ENCODE results near the gene TMCC3.
"Not testable (repeated sequence)": the region's sequence is repeated elsewhere in the genome, so short reads cannot be mapped to it uniquely, and the experiment has no call there.

The TMCC3 gene

GRCh38 chr12:94566345-94566744 lies 84.0 kb downstream of the TMCC3 start:
- no peak for DNase-seq (ENCODE audit: low read depth)

- no peak for DNase-seq (ENCODE audit: low read depth)
Observed at GRCh38 chr12:94565683-94566082, 84.7 kb downstream of the TMCC3 start.

GRCh38 chr12:94563286-94563685 lies 87.1 kb downstream of the TMCC3 start:
- DNase-seq (ENCODE audit: low read depth) = no peak

- DNase-seq (ENCODE audit: low read depth) = no peak
Observed at GRCh38 chr12:94561943-94562411, 88.4 kb downstream of the TMCC3 start.

- no peak for DNase-seq (ENCODE audit: low read depth)
Observed at GRCh38 chr12:94560431-94561221, 89.7 kb downstream of the TMCC3 start.

- DNase-seq (ENCODE audit: low read depth) = no peak
Observed at GRCh38 chr12:94558612-94559011, 91.7 kb downstream of the TMCC3 start.

GRCh38 chr12:94557746-94558295 lies 92.5 kb downstream of the TMCC3 start:
- DNase-seq (ENCODE audit: low read depth) = no peak

- no peak for DNase-seq (ENCODE audit: low read depth)
Observed at GRCh38 chr12:94555687-94556086, 94.7 kb downstream of the TMCC3 start.

GRCh38 chr12:94553875-94554274 lies 96.5 kb downstream of the TMCC3 start:
- DNase-seq (ENCODE audit: low read depth) = no peak

GRCh38 chr12:94553130-94553519 lies 97.2 kb downstream of the TMCC3 start:
- no peak for DNase-seq (ENCODE audit: low read depth)

- DNase-seq (ENCODE audit: low read depth) = no peak
Observed at GRCh38 chr12:94551810-94552209, 98.5 kb downstream of the TMCC3 start.

- DNase-seq (ENCODE audit: low read depth) = no peak
Observed at GRCh38 chr12:94550964-94551363, 99.4 kb downstream of the TMCC3 start.

- DNase-seq (ENCODE audit: low read depth) = not testable (repeated sequence)
Observed at GRCh38 chr12:94548833-94549232, 101.5 kb downstream of the TMCC3 start.

GRCh38 chr12:94545935-94546771 lies 104.2 kb downstream of the TMCC3 start:
- no peak for DNase-seq (ENCODE audit: low read depth)

GRCh38 chr12:94544355-94544754 lies 106.0 kb downstream of the TMCC3 start:
- DNase-seq (ENCODE audit: low read depth) = no peak

GRCh38 chr12:94538318-94538717 lies 112.0 kb downstream of the TMCC3 start:
- no peak for DNase-seq (ENCODE audit: low read depth)

GRCh38 chr12:94536040-94536965 lies 114.1 kb downstream of the TMCC3 start:
- no peak for DNase-seq (ENCODE audit: low read depth)

- no peak for DNase-seq (ENCODE audit: low read depth)
Observed at GRCh38 chr12:94535510-94535921, 114.8 kb downstream of the TMCC3 start.

- DNase-seq (ENCODE audit: low read depth) = no peak
Observed at GRCh38 chr12:94534774-94535509, 115.4 kb downstream of the TMCC3 start.

- DNase-seq (ENCODE audit: low read depth) = no peak
Observed at GRCh38 chr12:94534278-94534677, 116.1 kb downstream of the TMCC3 start.
